K562 (cell line): Measurements from ENCODE around the gene PRKACA. TPM values are rescaled to one million over a fixed set of nuclear protein-coding genes. Genes with fewer than 3 reads are reported as not detected.

Experiments used
- ATAC-seq: fragments of 200-7000 bp; cut with Tn5 transposase; 3 replicates; pipeline ENCODE4 v1.9.1; 2020; ENCODE audit warnings: moderate library complexity
- BruUV-seq: library from RNA; stranded (reverse); fragments of 400-500 nt; replicated peaks from 2 replicates; lab custom pipeline; 2021; lab: Mats Ljungman, UMichigan
- CTCF ChIA-PET: fragments of 300-600 bp; formaldehyde crosslinking; extraction: SDS; loops from one replicate; lab custom pipeline; 2021; ENCODE audit warnings: low intra/inter-chr PET ratio; lab: Yijun Ruan, JAX
- POLR2A ChIA-PET: fragments of 300-600, 350-650 bp; sonication (Branson Sonifier 250); formaldehyde crosslinking; extraction: SDS; loops from one replicate; lab custom pipeline; 2021; ENCODE audit warnings: antibody characterized with exemption, inconsistent platforms; lab: Yijun Ruan, JAX
- DNase-seq, 4 experiments: peaks; one replicate each; pipeline versions ENCODE4 v3.0.0 to v3.0.0-alpha.2; 2011 to 2018; ENCODE audit warnings: low spot score in 3 of 4, mixed read lengths in 3 of 4; ENCODE audit errors: extremely low read depth in 1 of 4
- FAIRE-seq: peaks from 2 replicates; lab custom pipeline; 2011; peaks lifted over from hg19 to GRCh38; lab: Jason Lieb, UNC
- H2AFZ ChIP-seq: 2 replicates; pipeline ENCODE4 v1.6.0; 2011; ENCODE audit warnings: low read depth, low read length, control low read depth, inconsistent platforms
- H3K27ac ChIP-seq: fragments of 200-600 bp; 3 replicates; pipeline ENCODE4 v1.8.0; 2011; ENCODE audit warnings: low read depth, mild to moderate bottlenecking, control low read depth, inconsistent platforms, low read length, moderate library complexity, mixed read lengths; ENCODE audit errors: extremely low read depth
- H3K27me3 ChIP-seq, 2 experiments: fragments of 300-600 bp in 1 of 2; 2 replicates in 1 of 2; 3 replicates in 1 of 2; pipeline versions ENCODE4 v1.6.0 to v1.8.0; 2011; ENCODE audit warnings: inconsistent platforms in 2 of 2, low read length in 2 of 2, mild to moderate bottlenecking in 1 of 2, mixed read lengths in 1 of 2, moderate library complexity in 1 of 2; ENCODE audit not compliant: control insufficient read depth in 2 of 2, insufficient read depth in 2 of 2
- H3K36me3 ChIP-seq: fragments of 300-600 bp; 3 replicates; pipeline ENCODE4 v1.8.0; 2011; ENCODE audit warnings: mild to moderate bottlenecking, low read length, inconsistent platforms; ENCODE audit not compliant: control insufficient read depth, insufficient read depth
- H3K4me1 ChIP-seq, 2 experiments: fragments of 200-600 bp in 1 of 2; replicated peaks in 1 of 2; 2 replicates in 1 of 2; 3 replicates in 1 of 2; pipeline versions ENCODE4 v1.5.1 to v1.8.0; 2011; ENCODE audit warnings: inconsistent platforms in 2 of 2, low read length in 2 of 2, mild to moderate bottlenecking in 1 of 2, mixed read lengths in 1 of 2, moderate library complexity in 1 of 2; ENCODE audit not compliant: control insufficient read depth in 2 of 2, insufficient read depth in 2 of 2
- H3K4me2 ChIP-seq: 2 replicates; pipeline ENCODE4 v1.6.1; 2011; ENCODE audit warnings: low read length, control low read depth, inconsistent platforms, mixed read lengths; ENCODE audit not compliant: insufficient read depth
- H3K4me3 ChIP-seq: fragments of 200-600 bp; sonication (generic), shearing (Covaris generic); 2 replicates; pipeline ENCODE4 v1.5.1; 2016; ENCODE audit warnings: control low read depth, inconsistent platforms
- H3K79me2 ChIP-seq: fragments of 200-600 bp; 3 replicates; pipeline ENCODE4 v1.8.0; 2011; ENCODE audit warnings: low read length, inconsistent platforms; ENCODE audit not compliant: control insufficient read depth, insufficient read depth
- H3K9ac ChIP-seq, 2 experiments: 2 replicates each; pipeline versions ENCODE4 v1.6.0 to v1.6.1; 2011; ENCODE audit warnings: low read depth in 2 of 2, low read length in 2 of 2, control low read depth in 1 of 2, inconsistent platforms in 1 of 2, mild to moderate bottlenecking in 1 of 2, mixed read lengths in 1 of 2; ENCODE audit not compliant: insufficient read depth in 1 of 2
- H3K9me1 ChIP-seq: one replicate; pipeline ENCODE4 v1.6.0; 2011; ENCODE audit warnings: inconsistent platforms, mild to moderate bottlenecking, low read length, moderate library complexity; ENCODE audit not compliant: control insufficient read depth, insufficient read depth
- H3K9me3 ChIP-seq: replicated peaks from 2 replicates; pipeline ENCODE4 v1.5.1; 2011; ENCODE audit warnings: low read depth, low read length, inconsistent platforms; ENCODE audit not compliant: control insufficient read depth, insufficient read depth
- H4K20me1 ChIP-seq: replicated peaks from 2 replicates; pipeline ENCODE4 v1.6.1; 2011; ENCODE audit warnings: low read length, inconsistent platforms, mixed read lengths; ENCODE audit not compliant: control insufficient read depth, insufficient read depth
- KLF13 ChIP-seq: fragments of 450-650 bp; IDR thresholded peaks from 2 replicates; pipeline ENCODE4 v1.6.1; 2016; ENCODE audit warnings: missing genetic modification characterization, low read depth, mild to moderate bottlenecking, missing compliant biosample characterization, moderate library complexity, borderline replicate concordance
- KLF6 ChIP-seq: fragments of 250-450 bp; sonication (Bioruptor Pico); IDR thresholded peaks from 2 replicates; pipeline ENCODE4 v1.4.0; 2020; ENCODE audit warnings: mild to moderate bottlenecking, moderate library complexity, borderline replicate concordance
- MAFF ChIP-seq: IDR thresholded peaks from 2 replicates; pipeline ENCODE4 v1.6.1; 2012; ENCODE audit warnings: low read length, improper control_type of control experiment
- NELFE ChIP-seq: IDR thresholded peaks from 2 replicates; pipeline ENCODE4 v1.6.1; 2011; ENCODE audit warnings: mild to moderate bottlenecking; ENCODE audit not compliant: insufficient read depth, insufficient read length
- NFE2 ChIP-seq: IDR thresholded peaks from 2 replicates; pipeline ENCODE4 v1.6.1; 2014; ENCODE audit warnings: antibody characterized with exemption, low read depth
- PCBP2 ChIP-seq: fragments of 200-400 bp; formaldehyde crosslinking; IDR thresholded peaks from 2 replicates; pipeline ENCODE4 v1.6.1; 2018; ENCODE audit warnings: low read length, low read depth, mild to moderate bottlenecking, moderate library complexity; ENCODE audit not compliant: poor library complexity, severe bottlenecking
- RAD21 ChIP-seq, 2 experiments: fragments of 250-450 bp in 1 of 2; fragments of 450-650 bp in 1 of 2; sonication (Bioruptor Pico) in 1 of 2; formaldehyde crosslinking in 1 of 2; IDR thresholded peaks in 1 of 2; conservative IDR thresholded peaks in 1 of 2; 2 replicates each; pipeline versions ENCODE4 v1.4.0 to v1.8.0; 2020 to 2022; ENCODE audit warnings: mild to moderate bottlenecking in 2 of 2, moderate library complexity in 1 of 2
- TSHZ1 ChIP-seq: fragments of 250-450 bp; sonication (Bioruptor Pico); IDR thresholded peaks from 2 replicates; pipeline ENCODE4 v1.4.0; 2020; ENCODE audit warnings: mild to moderate bottlenecking, moderate library complexity
- ZC3H11A ChIP-seq: IDR thresholded peaks from 2 replicates; pipeline ENCODE4 v1.6.1; 2012; ENCODE audit warnings: low read depth, low read length, improper control_type of control experiment
- ZNF589 ChIP-seq: fragments of 200-800 bp; sonication (Bioruptor generic); IDR thresholded peaks from 2 replicates; pipeline ENCODE4 v1.6.1; 2016; ENCODE audit warnings: low read depth, missing genetic modification characterization, missing compliant biosample characterization
- WGBS: fragments of 100-300 bp; shearing (Covaris generic); methylation state at CpG from one replicate; pipeline ENCODE4 v1.1.6; 2016; ENCODE audit warnings: low coverage, mixed read lengths; ENCODE audit not compliant: insufficient coverage; ENCODE audit errors: missing lambda C conversion rate; 5-methylcytosine and 5-hydroxymethylcytosine counted together
- in situ Hi-C: fragments of 300-500 bp; cut with MboI; formaldehyde crosslinking; loops from 4 replicates; pipeline ENCODE4 v1.15.0; 2018; ENCODE audit warnings: inconsistent platforms, mixed read lengths
- intact Hi-C: fragments of 100-400 bp; cut with micrococcal nuclease; formaldehyde crosslinking; loops from 2 replicates; pipeline ENCODE4 v1.14.2; 2022
- polyA plus RNA-seq, 8 experiments: library from polyadenylated mRNA; depleted of rRNA in 4 of 8; stranded (reverse) in 5 of 8; unstranded in 3 of 8; fragments of >200 nt; fragmentation: Nextera tagmentation in 2 of 8; fragmentation: Illumina TruSeq in 1 of 8; extraction: Ambion mirVana in 2 of 8; extraction: Trizol in 1 of 8; gene quantifications; 2 replicates each; pipeline versions ENCODE4 v1.2.1 to v1.2.3, GENCODE V29; 2011 to 2014; ENCODE audit warnings: inconsistent platforms in 1 of 8, missing spikeins in 1 of 8
- total RNA-seq, 7 experiments: library from RNA; depleted of rRNA in 6 of 7; stranded (reverse); fragments of >200 nt in 6 of 7; fragmentation: Illumina TruSeq in 2 of 7; extraction: Trizol in 2 of 7; gene quantifications; 2 replicates each; pipeline versions ENCODE4 v1.2.1 to v1.2.3, GENCODE V29; 2011 to 2021; ENCODE audit warnings: low replicate concordance in 1 of 7
- TF ChIP-seq, protein P1 (sequence below), 2 experiments: IDR thresholded peaks in 1 of 2; conservative IDR thresholded peaks in 1 of 2; 2 replicates each; pipeline ENCODE4 v1.6.1; 2016; ENCODE audit warnings: low read depth in 2 of 2, mild to moderate bottlenecking in 1 of 2, missing compliant biosample characterization in 1 of 2, missing genetic modification characterization in 1 of 2, moderate library complexity in 1 of 2

Gene PRKACA
- total and polyA plus RNA-seq, 9 of the 15 experiments (the other 6 are each of a cell fraction or from before 2014, with no cell fraction given) = 1.2 to 63.1 (median 13.0) TPM

- H3K9ac ChIP-seq = peak overlapping the region; percentile 86 to 100
- ChIA-PET CTCF (interaction anchor here (0.6 to 1.7 kb wide), 6 partner anchors 270 to 351 kb away, joined by 3 to 7 read pairs (median 5); no protein-coding TSS in a partner anchor), POLR2A (interaction anchor here (0.6 to 2.4 kb wide), 22 partner anchors 9 to 393 kb away, joined by 3 to 13 read pairs (median 4); partner anchors contain the start of genes BRME1, C19orf67, CC2D1A and PRKACA)
- no peak for FAIRE-seq
- no peaks in the 10 kb centered on the region for H3K27me3 ChIP-seq
- in situ Hi-C loops (no loop called here), intact Hi-C loops (loop anchor here (1.0 to 5.0 kb wide), 4 partner anchors 18 to 351 kb away; partner anchors contain the start of gene SAMD1)
- peaks cover 12 to 48% of the 10 kb centered on the region in 2 experiments; a peak in 4 of 5 replicates for H3K4me1 ChIP-seq
- no peaks in the 10 kb centered on the region for H3K9me1 ChIP-seq
- H4K20me1 ChIP-seq = no peaks in the 10 kb centered on the region
- no TSS peak for BruUV-seq
- no peak for DNase-seq
- H3K79me2 ChIP-seq = peaks cover 34% of the 10 kb centered on the region
- WGBS = under 1% methylated on average over 16 of the region's 38 CpGs
- peak overlapping the region; percentile 97 for H3K4me2 ChIP-seq
- no peak for ATAC-seq
- H3K9me3 ChIP-seq = no peaks in the 10 kb centered on the region
- peak overlapping the region; percentile 84 for H3K4me3 ChIP-seq
- peak overlapping the region; percentile 88 for H2AFZ ChIP-seq
- peak overlapping the region; percentile 94 for H3K27ac ChIP-seq
- H3K36me3 ChIP-seq = peaks cover 22% of the 10 kb centered on the region; the same call in 2 of the 3 replicates
- 0 out of 2 replicates have a peak, but pooled peaks have one; percentile 40 for TF ChIP-seq KLF13 (tag)
- no peak for TF ChIP-seq RAD21 (CRISPR knock-in tag; conservative IDR thresholded peaks at IDR 0.05 in 1 of 2, IDR thresholded peaks at IDR 0.05 in 1 of 2)
- peak; percentile 44 for TF ChIP-seq NELFE
- TF ChIP-seq, protein P1, sequence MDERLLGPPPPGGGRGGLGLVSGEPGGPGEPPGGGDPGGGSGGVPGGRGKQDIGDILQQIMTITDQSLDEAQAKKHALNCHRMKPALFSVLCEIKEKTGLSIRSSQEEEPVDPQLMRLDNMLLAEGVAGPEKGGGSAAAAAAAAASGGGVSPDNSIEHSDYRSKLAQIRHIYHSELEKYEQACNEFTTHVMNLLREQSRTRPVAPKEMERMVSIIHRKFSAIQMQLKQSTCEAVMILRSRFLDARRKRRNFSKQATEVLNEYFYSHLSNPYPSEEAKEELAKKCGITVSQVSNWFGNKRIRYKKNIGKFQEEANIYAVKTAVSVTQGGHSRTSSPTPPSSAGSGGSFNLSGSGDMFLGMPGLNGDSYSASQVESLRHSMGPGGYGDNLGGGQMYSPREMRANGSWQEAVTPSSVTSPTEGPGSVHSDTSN (CRISPR knock-in tag; IDR thresholded peaks at IDR 0.05; ENCODE audit: low read depth) = 0 out of 2 replicates have a peak, but pooled peaks have one; percentile 2
- TF ChIP-seq, protein P1 (tag; conservative IDR thresholded peaks at IDR 0.05; ENCODE audit: low read depth) = no peak
- no peak for TF ChIP-seq KLF6 (CRISPR knock-in tag)
- TF ChIP-seq PCBP2 = no peak
- TF ChIP-seq NFE2 = no peak
- TF ChIP-seq MAFF = no peak
- TF ChIP-seq ZNF589 (CRISPR knock-in tag) = 0 out of 2 replicates have a peak, but pooled peaks have one; percentile 15
- TF ChIP-seq TSHZ1 (CRISPR knock-in tag) = no peak
- TF ChIP-seq ZC3H11A = no peak
Measured at GRCh38 chr19:14135985-14136508, 18.5 kb upstream of the PRKACA start.
